Endodermal cell (in vitro differentiated cells): ENCODE data around the gene SLC7A14. TPM values are rescaled to one million over a fixed set of nuclear protein-coding genes. Genes with fewer than 3 reads are reported as not detected.

Experiments
- DNase-seq: peaks from one replicate; pipeline ENCODE4 v3.0.0-alpha.2; 2017
- H3K27ac ChIP-seq: 2 replicates; pipeline ENCODE4 v1.5.1; 2013; ENCODE audit warnings: mild to moderate bottlenecking, low read depth, low read length, moderate library complexity
- H3K27me3 ChIP-seq: 2 replicates; pipeline ENCODE4 v1.6.1; 2013; ENCODE audit warnings: mild to moderate bottlenecking, low read length, moderate library complexity; ENCODE audit not compliant: insufficient read depth, control insufficient read depth, poor library complexity, severe bottlenecking
- H3K36me3 ChIP-seq: 2 replicates; pipeline ENCODE4 v1.7.0; 2013; ENCODE audit warnings: mild to moderate bottlenecking, low read length, moderate library complexity; ENCODE audit not compliant: control insufficient read depth, insufficient read depth
- H3K4me1 ChIP-seq: one replicate; pipeline ENCODE4 v1.7.0; 2013; ENCODE audit warnings: low read length; ENCODE audit not compliant: control insufficient read depth, insufficient read depth
- H3K4me3 ChIP-seq: 2 replicates; pipeline ENCODE4 v1.5.1; 2013; ENCODE audit warnings: mild to moderate bottlenecking, low read length, moderate library complexity
- H3K9ac ChIP-seq: 2 replicates; pipeline ENCODE4 v1.6.1; 2013; ENCODE audit warnings: mild to moderate bottlenecking, low read length, moderate library complexity; ENCODE audit not compliant: poor library complexity, severe bottlenecking; ENCODE audit errors: extremely low read depth
- H3K9me3 ChIP-seq: 2 replicates; pipeline ENCODE4 v1.6.1; 2013; ENCODE audit warnings: mild to moderate bottlenecking, low read length, moderate library complexity; ENCODE audit not compliant: control insufficient read depth
- H3K27ac Mint-ChIP-seq: 2 replicates; pipeline ENCODE4 v1.8.0; 2020; ENCODE audit warnings: mixed read lengths
- H3K27me3 Mint-ChIP-seq: 2 replicates; pipeline ENCODE4 v1.8.0; 2021; ENCODE audit warnings: mild to moderate bottlenecking, mixed read lengths; ENCODE audit not compliant: insufficient read depth
- H3K36me3 Mint-ChIP-seq: 2 replicates; pipeline ENCODE4 v1.8.0; 2020; ENCODE audit warnings: low read depth, mixed read lengths
- H3K4me1 Mint-ChIP-seq: 2 replicates; pipeline ENCODE4 v1.8.0; 2020; ENCODE audit warnings: mixed read lengths
- H3K4me3 Mint-ChIP-seq: 2 replicates; pipeline ENCODE4 v1.8.0; 2020; ENCODE audit warnings: mild to moderate bottlenecking, moderate library complexity, mixed read lengths
- H3K9me3 Mint-ChIP-seq: 2 replicates; pipeline ENCODE4 v1.8.0; 2020; ENCODE audit warnings: mild to moderate bottlenecking, mixed read lengths
- CTCF ChIP-seq: fragments of 200-600 bp; sonication (generic); conservative IDR thresholded peaks from 2 replicates; pipeline ENCODE4 v1.5.0; 2021; ENCODE audit warnings: antibody characterized with exemption, mild to moderate bottlenecking
- WGBS, 2 experiments: methylation state at CpG; one replicate each; pipeline versions ENCODE4 v1.1.5 to v1.1.7; 2013; ENCODE audit warnings: missing lambda C conversion rate in 2 of 2, mixed read lengths in 1 of 2; ENCODE audit not compliant: insufficient coverage in 1 of 2, insufficient read length in 1 of 2; 5-methylcytosine and 5-hydroxymethylcytosine counted together
- total RNA-seq, 2 donors: library from RNA; stranded (reverse); fragmentation: NEBNext Ultra II Directional in 1 of 2; extraction: Animal tissue kit (Norgen Biotek cat#: 25700) in 1 of 2; gene quantifications; 2 replicates in 1 of 2; 3 replicates in 1 of 2; pipeline ENCODE4 v1.2.1, GENCODE V29; 2021

SLC7A14 gene
- total RNA-seq, 2 donors from 2014 or later = 0.29 to 0.42 TPM

DNA sequence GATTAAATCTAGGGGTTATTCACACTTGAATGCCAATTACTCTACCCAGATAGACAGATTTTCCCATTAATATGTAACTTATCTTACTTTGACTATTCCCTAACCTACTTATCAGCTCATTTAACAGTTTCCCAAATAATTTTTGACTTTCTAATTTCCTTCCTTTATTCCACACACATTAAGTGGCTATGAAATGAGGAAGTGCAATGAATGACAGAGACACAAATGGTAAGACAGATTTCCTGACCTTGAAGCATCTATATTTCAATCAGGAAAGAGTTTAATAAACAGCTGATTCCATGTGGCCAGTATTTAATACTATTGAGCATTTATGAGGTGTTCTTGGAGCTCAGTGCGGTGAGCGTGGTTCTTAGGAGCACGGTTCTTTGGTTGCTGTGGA, 78.8 kb downstream of the SLC7A14 start:
- DNase-seq = no peak
- H3K4me1 ChIP-seq = peaks cover 12% of the 10 kb centered on the region
- H3K4me3 Mint-ChIP-seq = no peak overlapping the region
- no peak overlapping the region for H3K9ac ChIP-seq
- 95% methylated on average over 3 of the region's 3 CpGs; no CpG with 5 or more reads in 1 of the 2 experiments for WGBS, 2 experiments
- H3K36me3 Mint-ChIP-seq = no peaks in the 10 kb centered on the region
- H3K27ac Mint-ChIP-seq = peak overlapping the region; percentile 79
- no peak for TF ChIP-seq CTCF
- peaks cover 6% of the 10 kb centered on the region for H3K27me3 Mint-ChIP-seq
- no peaks in the 10 kb centered on the region for H3K9me3 Mint-ChIP-seq
- peaks cover 21% of the 10 kb centered on the region for H3K4me1 Mint-ChIP-seq
- no peaks in the 10 kb centered on the region for H3K27me3 ChIP-seq
- no peak overlapping the region for H3K27ac ChIP-seq
- H3K4me3 ChIP-seq = no peak overlapping the region
- H3K9me3 ChIP-seq = no peaks in the 10 kb centered on the region
- no peaks in the 10 kb centered on the region for H3K36me3 ChIP-seq

- no peak for TF ChIP-seq CTCF
- Histone ChIP-seq H3K4me1 (peaks cover 12% of the 10 kb centered on the region), H3K27me3 (no peaks in the 10 kb centered on the region), H3K27ac (no peak overlapping the region), H3K9me3 (no peaks in the 10 kb centered on the region), H3K4me3 (no peak overlapping the region), H3K36me3 (no peaks in the 10 kb centered on the region), H3K9ac (no peak overlapping the region)
- H3K4me1 Mint-ChIP-seq = peaks cover 16% of the 10 kb centered on the region
- H3K36me3 Mint-ChIP-seq = no peaks in the 10 kb centered on the region
- DNase-seq = no peak
- H3K27ac Mint-ChIP-seq = peak overlapping the region; percentile 79
- 54% methylated on average over 2 of the region's 2 CpGs; no CpG with 5 or more reads in 1 of the 2 experiments for WGBS, 2 experiments
- no peak overlapping the region for H3K4me3 Mint-ChIP-seq
- H3K27me3 Mint-ChIP-seq = peaks cover 6% of the 10 kb centered on the region
- H3K9me3 Mint-ChIP-seq = no peaks in the 10 kb centered on the region
Observed at GRCh38 chr3:170506556-170506955, 79.3 kb downstream of the SLC7A14 start.

DNA sequence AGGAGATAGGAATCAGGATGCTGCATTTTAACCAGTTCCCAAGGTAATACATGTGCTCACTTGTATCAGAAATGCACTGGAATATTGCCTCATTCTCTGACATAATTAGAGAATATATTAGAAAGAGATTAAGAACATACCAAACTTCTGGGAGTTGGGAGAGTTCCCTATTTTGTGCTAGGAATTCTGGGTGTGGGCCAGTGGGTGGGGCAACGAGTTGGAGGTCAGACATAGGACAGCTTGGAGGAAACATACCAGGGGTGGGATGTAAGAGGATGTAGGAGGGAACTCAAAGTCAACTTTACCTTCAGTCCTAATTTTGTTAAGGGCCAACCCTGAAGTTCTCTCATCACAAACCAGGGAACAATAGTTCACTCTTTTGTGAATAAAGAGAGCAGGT, 83.6 kb downstream of the SLC7A14 start:
- Histone ChIP-seq H3K9me3 (no peaks in the 10 kb centered on the region), H3K4me3 (no peak overlapping the region), H3K27me3 (no peaks in the 10 kb centered on the region), H3K9ac (no peak overlapping the region), H3K4me1 (peaks cover 12% of the 10 kb centered on the region), H3K27ac (no peak overlapping the region), H3K36me3 (no peaks in the 10 kb centered on the region)
- no peak for TF ChIP-seq CTCF
- H3K27ac Mint-ChIP-seq = no peak overlapping the region
- H3K36me3 Mint-ChIP-seq = no peaks in the 10 kb centered on the region
- no peak overlapping the region for H3K4me3 Mint-ChIP-seq
- WGBS, 2 experiments = 71% methylated on average over 1 of the region's 1 CpG; no CpG with 5 or more reads in 1 of the 2 experiments
- peaks cover 11% of the 10 kb centered on the region for H3K4me1 Mint-ChIP-seq
- H3K27me3 Mint-ChIP-seq = peaks cover 2% of the 10 kb centered on the region
- DNase-seq = no peak
- H3K9me3 Mint-ChIP-seq = no peaks in the 10 kb centered on the region
